ENCODE measurements around the gene WSCD2. TPM values are rescaled to one million over a fixed set of nuclear protein-coding genes. Genes with fewer than 3 reads are reported as not detected.

Gene WSCD2
- total and polyA plus RNA-seq, 2 donors (not counting 3 experiments of a cell fraction or from before 2014, with no cell fraction given) = not detected

DNA sequence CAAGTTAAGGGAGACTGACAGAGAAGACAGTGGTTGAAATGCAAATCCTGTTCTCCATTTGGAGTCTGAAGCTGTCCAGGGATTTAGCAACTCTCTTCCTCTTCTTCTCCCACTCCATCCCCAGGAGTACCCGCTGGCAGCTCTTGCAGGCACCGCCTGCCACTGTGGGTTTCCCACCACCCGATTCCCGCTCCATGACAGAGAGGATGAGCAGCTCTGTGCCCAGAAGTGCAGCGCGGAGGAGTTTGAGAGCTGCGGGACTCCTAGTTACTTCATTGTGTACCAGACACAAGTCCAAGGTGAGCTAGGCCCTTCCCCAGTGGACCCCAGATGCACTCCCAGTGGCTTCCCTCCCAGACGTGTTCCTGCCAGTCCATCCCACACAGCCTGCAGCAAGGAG is 97.8 kb downstream of the WSCD2 start:
- dilution Hi-C loops (cut with MboI; ENCODE audit: extremely low pct_ligation_motif_present, low sequenced_read_pairs) = no loop called here
- no TSS peak for BruUV-seq (replicated peaks)
- Histone ChIP-seq H3K36me3 (ENCODE audit: control insufficient read depth in 2 of 2, extremely low read depth in 1 of 2, insufficient read depth in 2 of 2, low read length in 2 of 2) (no peaks in the 10 kb centered on the region), H3K4me1 (ENCODE audit: control insufficient read depth, extremely low read depth, insufficient read depth, low read length) (no peaks in the 10 kb centered on the region), H3K27me3 (ENCODE audit: control insufficient read depth in 2 of 2, insufficient read depth in 2 of 2, low read length in 2 of 2) (no peaks in the 10 kb centered on the region), H2AFZ (ENCODE audit: low read depth, low read length) (no peak overlapping the region), H4K20me1 (replicated peaks; ENCODE audit: control insufficient read depth, extremely low read depth, insufficient read depth, low read length) (no peaks in the 10 kb centered on the region), H3K9me1 (replicated peaks; ENCODE audit: control insufficient read depth, extremely low read depth, insufficient read depth, low read length) (no peaks in the 10 kb centered on the region), H3K9me3 (replicated peaks; ENCODE audit: control insufficient read depth, insufficient read depth, low read length) (no peaks in the 10 kb centered on the region), H3K27ac (ENCODE audit: insufficient read depth, low read depth, low read length) (no peak overlapping the region), H3K79me2 (ENCODE audit: control insufficient read depth, insufficient read depth, low read length) (no peaks in the 10 kb centered on the region), H3K4me2 (ENCODE audit: insufficient read depth, low read length) (no peak overlapping the region), H3K9ac (replicated peaks; ENCODE audit: extremely low read depth, insufficient read depth, low read length) (no peak overlapping the region), H3K4me3 (replicated peaks in 1 of 3; ENCODE audit: insufficient read depth in 1 of 3, low read depth in 1 of 3, low read length in 3 of 3) (no peak overlapping the region)
- ChIA-PET POLR2A (no interaction called here), CTCF (no interaction called here)
- intact Hi-C loops (cut with micrococcal nuclease) = no loop called here
- DNase-seq (ENCODE audit: low read depth, low spot score) (no peak), FAIRE-seq (no peak)
- TF ChIP-seq EZH2 (IDR thresholded peaks at IDR 0.05; ENCODE audit: borderline replicate concordance, low read depth, low read length, severe bottlenecking) (no peak), JUN (IDR thresholded peaks at IDR 0.05; ENCODE audit: borderline replicate concordance, insufficient read depth, insufficient read length, low read depth) (no peak), POLR2A (IDR thresholded peaks at IDR 0.05; ENCODE audit: low read depth, low read length) (no peak), GATA2 (IDR thresholded peaks at IDR 0.05; ENCODE audit: insufficient read depth, insufficient read length, low read depth, low read length) (no peak), FOS (IDR thresholded peaks at IDR 0.05; ENCODE audit: borderline replicate concordance, insufficient read depth, low read length) (no peak), POLR2AphosphoS5 (IDR thresholded peaks at IDR 0.05; ENCODE audit: insufficient read depth, low read depth, low read length) (no peak), MYC (IDR thresholded peaks at IDR 0.05; ENCODE audit: low read depth, low read length) (no peak)
- TF ChIP-seq, protein P1, sequence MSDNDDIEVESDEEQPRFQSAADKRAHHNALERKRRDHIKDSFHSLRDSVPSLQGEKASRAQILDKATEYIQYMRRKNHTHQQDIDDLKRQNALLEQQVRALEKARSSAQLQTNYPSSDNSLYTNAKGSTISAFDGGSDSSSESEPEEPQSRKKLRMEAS (IDR thresholded peaks at IDR 0.05; ENCODE audit: insufficient read depth, insufficient read length) = no peak
- TF ChIP-seq, protein P2, sequence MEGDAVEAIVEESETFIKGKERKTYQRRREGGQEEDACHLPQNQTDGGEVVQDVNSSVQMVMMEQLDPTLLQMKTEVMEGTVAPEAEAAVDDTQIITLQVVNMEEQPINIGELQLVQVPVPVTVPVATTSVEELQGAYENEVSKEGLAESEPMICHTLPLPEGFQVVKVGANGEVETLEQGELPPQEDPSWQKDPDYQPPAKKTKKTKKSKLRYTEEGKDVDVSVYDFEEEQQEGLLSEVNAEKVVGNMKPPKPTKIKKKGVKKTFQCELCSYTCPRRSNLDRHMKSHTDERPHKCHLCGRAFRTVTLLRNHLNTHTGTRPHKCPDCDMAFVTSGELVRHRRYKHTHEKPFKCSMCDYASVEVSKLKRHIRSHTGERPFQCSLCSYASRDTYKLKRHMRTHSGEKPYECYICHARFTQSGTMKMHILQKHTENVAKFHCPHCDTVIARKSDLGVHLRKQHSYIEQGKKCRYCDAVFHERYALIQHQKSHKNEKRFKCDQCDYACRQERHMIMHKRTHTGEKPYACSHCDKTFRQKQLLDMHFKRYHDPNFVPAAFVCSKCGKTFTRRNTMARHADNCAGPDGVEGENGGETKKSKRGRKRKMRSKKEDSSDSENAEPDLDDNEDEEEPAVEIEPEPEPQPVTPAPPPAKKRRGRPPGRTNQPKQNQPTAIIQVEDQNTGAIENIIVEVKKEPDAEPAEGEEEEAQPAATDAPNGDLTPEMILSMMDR (IDR thresholded peaks at IDR 0.05; ENCODE audit: extremely low read depth in 1 of 2, insufficient read depth in 1 of 2, low read depth in 1 of 2, low read length in 2 of 2) = no peak
